Measurements from ENCODE around the gene PLCB3.

PLCB3 gene

DNA sequence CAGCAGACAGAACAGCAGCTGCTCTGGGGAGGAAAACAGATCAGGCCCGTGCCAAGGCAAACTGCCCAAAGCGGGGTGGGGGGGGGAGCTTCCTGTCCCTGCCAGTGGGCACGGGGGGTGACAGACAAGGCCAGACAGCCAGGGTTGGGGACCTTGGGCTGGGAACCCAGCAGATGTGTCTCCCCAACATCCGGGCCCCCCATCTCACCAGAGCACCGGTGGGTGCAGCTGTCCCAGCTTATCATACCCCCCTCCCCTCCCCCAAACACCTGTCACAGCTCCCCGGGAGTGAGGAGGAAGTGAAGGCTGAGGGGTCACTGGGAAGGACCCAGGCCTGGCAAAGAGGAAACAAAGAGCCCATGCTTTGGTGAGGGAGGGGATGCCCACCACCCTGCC is 5.9 kb upstream of the PLCB3 start:
- no peak for TF ChIP-seq FOXP2 (optimal IDR thresholded peaks at IDR 0.05; ENCODE audit: borderline replicate concordance, extremely low read depth, extremely low read length, insufficient read depth)
- no peak; the same call in 1 of the 2 replicates for TF ChIP-seq SIN3A (IDR thresholded peaks at IDR 0.05; ENCODE audit: borderline replicate concordance, insufficient read depth, low read length)
- no peak for TF ChIP-seq POLR2AphosphoS5 (IDR thresholded peaks at IDR 0.05; ENCODE audit: low read depth, low read length)
- TF ChIP-seq REST (IDR thresholded peaks at IDR 0.05; ENCODE audit: insufficient read depth in 1 of 2, low read depth in 2 of 2, low read length in 2 of 2): no peak
- TF ChIP-seq TAF1 (IDR thresholded peaks at IDR 0.05; ENCODE audit: borderline replicate concordance, insufficient read depth, low read length): no peak

DNA sequence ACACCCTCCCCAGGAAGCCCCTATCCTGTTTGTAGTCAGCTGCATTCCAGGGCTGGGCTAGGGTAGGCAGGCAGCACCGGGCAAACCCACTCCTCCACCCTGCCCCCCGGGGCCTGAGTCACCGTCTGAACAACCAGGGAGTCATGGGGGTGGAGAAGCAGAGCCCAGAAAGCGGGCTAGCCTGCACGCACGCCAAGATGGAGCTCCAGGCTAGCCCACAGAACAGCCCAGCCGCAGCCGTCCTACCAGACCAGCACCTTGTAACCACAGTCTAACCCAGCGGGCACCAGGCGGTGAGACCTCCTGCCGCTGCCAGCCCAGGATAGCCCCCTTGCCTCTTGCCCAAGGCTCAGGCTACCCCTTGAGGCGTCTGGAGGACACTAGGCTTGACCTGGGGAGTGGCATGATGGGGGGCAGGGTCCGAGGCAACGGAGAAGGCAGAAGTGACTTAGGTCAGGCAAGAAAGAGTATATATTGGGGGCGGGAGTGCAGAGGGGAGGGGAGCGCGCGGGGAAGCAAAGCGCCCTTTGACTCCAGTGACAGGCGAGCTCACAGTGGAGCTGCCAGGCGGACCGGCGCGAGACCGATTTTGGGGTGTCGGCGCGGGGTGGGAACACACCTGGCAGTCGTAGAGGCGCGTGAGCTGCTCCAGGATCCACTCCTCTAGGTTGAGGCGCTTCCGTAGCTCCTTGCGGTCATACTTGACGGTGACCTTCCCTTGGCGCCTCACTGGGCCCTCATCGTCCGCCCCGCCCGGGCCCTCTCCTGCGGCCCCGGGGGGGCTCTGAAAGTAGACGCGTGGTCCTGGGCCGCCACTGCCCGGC is 5.3 kb upstream of the PLCB3 start:
- TF ChIP-seq FOXP2 (optimal IDR thresholded peaks at IDR 0.05; ENCODE audit: borderline replicate concordance, extremely low read depth, extremely low read length, insufficient read depth) (no peak), POLR2AphosphoS5 (IDR thresholded peaks at IDR 0.05; ENCODE audit: low read depth, low read length) (peak; percentile 40), SIN3A (IDR thresholded peaks at IDR 0.05; ENCODE audit: borderline replicate concordance, insufficient read depth, low read length) (0 out of 2 replicates have a peak, but pooled peaks have one; percentile 39), TAF1 (IDR thresholded peaks at IDR 0.05; ENCODE audit: borderline replicate concordance, insufficient read depth, low read length) (peak; percentile 59; the same call in 1 of the 2 replicates)

DNA sequence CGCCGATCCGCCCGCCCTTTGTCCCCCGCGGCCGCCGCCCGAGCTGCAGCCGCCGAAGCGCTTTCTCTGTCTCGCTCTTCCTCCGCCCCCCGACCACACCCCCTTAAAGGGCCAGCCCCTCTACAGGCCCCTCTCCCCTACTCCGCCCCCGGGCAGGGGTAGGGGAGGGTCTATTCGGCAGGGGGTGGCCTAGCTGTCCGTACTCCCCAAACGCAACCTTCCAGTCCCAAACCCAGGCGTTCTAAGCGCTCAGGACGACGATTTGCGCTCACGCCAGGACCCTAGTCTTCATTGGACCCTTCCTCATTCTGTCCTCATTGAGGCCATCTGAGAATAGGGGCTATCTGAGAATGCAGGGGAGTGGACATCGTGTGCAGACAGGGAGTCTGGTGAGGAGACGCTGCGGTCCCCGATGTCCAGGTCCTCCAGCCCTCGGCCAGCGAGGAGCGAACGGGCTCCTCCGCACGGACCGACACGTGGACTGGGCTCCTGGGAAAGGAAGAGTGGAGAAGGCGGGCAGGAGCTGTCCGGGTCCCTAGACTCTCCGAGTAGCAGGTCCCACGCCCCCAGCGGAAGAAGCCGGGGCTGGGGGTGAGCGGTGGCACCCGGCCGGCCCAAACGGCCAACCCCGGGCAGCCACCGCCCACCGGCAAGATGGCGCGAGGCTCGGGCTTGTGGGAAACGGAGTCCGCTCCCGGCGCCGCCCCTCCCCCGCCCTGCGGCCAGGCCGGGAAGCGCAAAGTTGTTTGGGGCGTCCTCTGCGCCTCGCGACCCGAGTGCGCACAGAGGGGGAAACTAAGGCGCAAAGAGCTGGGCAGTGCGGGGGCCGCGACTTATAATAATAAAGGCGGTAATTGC is 4.2 kb upstream of the PLCB3 start, which contains the start of gene PPP1R14B:
Gene PPP1R14B, minus strand, starts transcription at position 73 of the 858 bp plus-strand sequence. CDS start 270 bp downstream, outside the sequence.
- peak; percentile 31; the same call in 1 of the 2 replicates for TF ChIP-seq SIN3A (IDR thresholded peaks at IDR 0.05; ENCODE audit: borderline replicate concordance, insufficient read depth, low read length)
- no peak for TF ChIP-seq FOXP2 (optimal IDR thresholded peaks at IDR 0.05; ENCODE audit: borderline replicate concordance, extremely low read depth, extremely low read length, insufficient read depth)

- no peak for TF ChIP-seq FOXP2 (optimal IDR thresholded peaks at IDR 0.05; ENCODE audit: borderline replicate concordance, extremely low read depth, extremely low read length, insufficient read depth)
Measured at GRCh38 chr11:64247729-64248531, 3.4 kb upstream of the PLCB3 start.

DNA sequence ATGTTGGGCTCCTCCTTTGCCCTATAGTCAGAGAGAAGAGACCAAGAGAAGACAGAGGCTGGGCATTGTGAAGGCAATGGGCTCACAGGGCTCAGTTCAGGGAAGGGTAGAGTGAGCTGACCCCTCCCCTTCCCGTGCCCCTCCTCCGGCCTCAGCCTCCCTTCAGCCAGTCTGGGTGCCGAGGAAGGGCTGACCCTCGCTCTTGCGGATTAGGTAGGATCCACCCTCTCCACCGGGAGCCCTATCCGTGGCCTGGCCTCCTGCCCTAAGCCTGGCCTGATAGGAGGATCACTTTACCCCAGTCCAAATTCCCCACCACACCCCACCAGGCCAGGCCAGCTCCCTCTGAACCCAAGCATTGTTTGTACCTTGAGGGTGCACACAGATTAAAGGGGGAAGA is 2.8 kb upstream of the PLCB3 start:
- TF ChIP-seq TAF1 (IDR thresholded peaks at IDR 0.05; ENCODE audit: borderline replicate concordance, insufficient read depth, low read length) (no peak), SIN3A (IDR thresholded peaks at IDR 0.05; ENCODE audit: borderline replicate concordance, insufficient read depth, low read length) (no peak), FOXP2 (optimal IDR thresholded peaks at IDR 0.05; ENCODE audit: borderline replicate concordance, extremely low read depth, extremely low read length, insufficient read depth) (no peak), REST (IDR thresholded peaks at IDR 0.05; ENCODE audit: insufficient read depth in 1 of 2, low read depth in 2 of 2, low read length in 2 of 2) (no peak), POLR2AphosphoS5 (IDR thresholded peaks at IDR 0.05; ENCODE audit: low read depth, low read length) (no peak)

- TF ChIP-seq TAF1 (IDR thresholded peaks at IDR 0.05; ENCODE audit: borderline replicate concordance, insufficient read depth, low read length) (no peak), POLR2AphosphoS5 (IDR thresholded peaks at IDR 0.05; ENCODE audit: low read depth, low read length) (no peak), REST (IDR thresholded peaks at IDR 0.05; ENCODE audit: insufficient read depth in 1 of 2, low read depth in 2 of 2, low read length in 2 of 2) (no peak), SIN3A (IDR thresholded peaks at IDR 0.05; ENCODE audit: borderline replicate concordance, insufficient read depth, low read length) (no peak), FOXP2 (optimal IDR thresholded peaks at IDR 0.05; ENCODE audit: borderline replicate concordance, extremely low read depth, extremely low read length, insufficient read depth) (no peak)
Measured at GRCh38 chr11:64249038-64249437, 2.3 kb upstream of the PLCB3 start.
